K562 (cell line): Measurements from ENCODE around the gene ZSCAN21. TPM values are rescaled to one million over a fixed set of nuclear protein-coding genes. Genes with fewer than 3 reads are reported as not detected.

Experiments
- ELF1 ChIP-seq: fragments of 200-800 bp; sonication (Bioruptor generic); IDR thresholded peaks from 2 replicates; pipeline ENCODE4 v1.6.1; 2016; ENCODE audit warnings: missing genetic modification characterization, missing compliant biosample characterization
- FUS ChIP-seq: fragments of 200-400 bp; formaldehyde crosslinking; optimal IDR thresholded peaks from 2 replicates; pipeline ENCODE3; 2017; ENCODE audit warnings: low read depth, low read length
- MITF ChIP-seq: IDR thresholded peaks from 2 replicates; pipeline ENCODE4 v1.6.1; 2014; ENCODE audit warnings: antibody characterized with exemption
- OTX1 ChIP-seq: fragments of 450-650 bp; formaldehyde crosslinking; IDR thresholded peaks from 2 replicates; pipeline ENCODE4 v1.4.0; 2022; ENCODE audit warnings: mild to moderate bottlenecking
- RAD51 ChIP-seq: fragments of 450-650 bp; IDR thresholded peaks from 2 replicates; pipeline ENCODE4 v1.7.1; 2016; ENCODE audit warnings: low read depth, mild to moderate bottlenecking, borderline replicate concordance
- SAFB ChIP-seq: fragments of 200-400 bp; formaldehyde crosslinking; IDR thresholded peaks from 2 replicates; pipeline ENCODE4 v1.6.1; 2017; ENCODE audit warnings: low read depth, low read length, borderline replicate concordance
- ZBTB9 ChIP-seq: fragments of 450-650 bp; formaldehyde crosslinking; IDR thresholded peaks from 2 replicates; pipeline ENCODE4 v1.4.0; 2020; ENCODE audit warnings: mild to moderate bottlenecking, moderate library complexity
- ZNF134 ChIP-seq: fragments of 250-450 bp; sonication (Bioruptor Pico); conservative IDR thresholded peaks from 2 replicates; pipeline ENCODE4 v1.4.0; 2020
- ZNF318 ChIP-seq, 2 experiments: fragments of 450-650 bp; IDR thresholded peaks; 2 replicates each; pipeline ENCODE4 v1.6.1; 2016; ENCODE audit warnings: mild to moderate bottlenecking in 2 of 2, borderline replicate concordance in 1 of 2, low read depth in 1 of 2, moderate library complexity in 1 of 2
- ZNF785 ChIP-seq: fragments of 250-450 bp; sonication (Bioruptor Pico); IDR thresholded peaks from 2 replicates; pipeline ENCODE4 v1.4.0; 2020; ENCODE audit warnings: mild to moderate bottlenecking
- polyA plus RNA-seq, 8 experiments: library from polyadenylated mRNA; depleted of rRNA in 4 of 8; stranded (reverse) in 5 of 8; unstranded in 3 of 8; fragments of >200 nt; fragmentation: Nextera tagmentation in 2 of 8; fragmentation: Illumina TruSeq in 1 of 8; extraction: Ambion mirVana in 2 of 8; extraction: Trizol in 1 of 8; gene quantifications; 2 replicates each; pipeline versions ENCODE4 v1.2.1 to v1.2.3, GENCODE V29; 2011 to 2014; ENCODE audit warnings: inconsistent platforms in 1 of 8, missing spikeins in 1 of 8
- total RNA-seq, 7 experiments: library from RNA; depleted of rRNA in 6 of 7; stranded (reverse); fragments of >200 nt in 6 of 7; fragmentation: Illumina TruSeq in 2 of 7; extraction: Trizol in 2 of 7; gene quantifications; 2 replicates each; pipeline versions ENCODE4 v1.2.1 to v1.2.3, GENCODE V29; 2011 to 2021; ENCODE audit warnings: low replicate concordance in 1 of 7
- TF ChIP-seq, protein P1 (sequence below): fragments of 250-450 bp; sonication (Bioruptor Pico); IDR thresholded peaks from 2 replicates; pipeline ENCODE4 v1.4.0; 2020; ENCODE audit warnings: mild to moderate bottlenecking, moderate library complexity

Gene ZSCAN21
- total and polyA plus RNA-seq, 9 of the 15 experiments (the other 6 are each of a cell fraction or from before 2014, with no cell fraction given), result 5.9 to 15.5 (median 13.2) TPM

DNA sequence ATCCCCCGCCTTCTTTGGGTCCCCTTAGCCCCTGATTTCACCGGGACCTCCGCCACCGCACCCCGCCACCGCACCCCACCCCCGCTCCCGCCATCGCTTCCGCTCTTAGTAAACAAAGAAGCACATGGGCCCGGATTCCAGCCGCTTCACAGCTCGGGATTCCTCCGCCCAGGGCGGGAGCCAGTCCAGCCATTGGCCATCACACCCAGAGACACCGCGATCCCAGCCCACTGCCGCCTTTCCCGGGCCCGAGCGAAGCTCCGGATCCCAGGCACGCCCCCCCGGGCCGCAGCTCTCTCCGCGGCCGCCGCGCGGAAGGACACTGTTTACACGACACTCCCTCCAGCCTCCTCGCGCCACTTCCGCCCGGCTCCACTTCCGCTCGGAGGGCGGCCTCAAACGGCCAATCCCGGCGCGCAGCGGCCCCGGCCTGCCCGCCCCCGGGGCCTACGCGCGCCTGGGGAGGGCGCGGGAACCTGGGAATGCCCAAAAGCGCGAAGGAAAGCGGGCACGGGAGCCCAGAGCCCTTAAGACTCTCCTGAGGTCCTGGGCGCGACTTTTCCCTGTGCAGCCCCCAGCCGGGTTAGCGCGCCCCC lies 50.9 kb downstream of the ZSCAN21 start (continued):
- peak; percentile 89; the same call in 1 of the 2 replicates for TF ChIP-seq ZBTB9 (CRISPR knock-in tag)
- TF ChIP-seq MITF, result 0 out of 2 replicates have a peak, but pooled peaks have one; percentile 51
- TF ChIP-seq SAFB, result 0 out of 2 replicates have a peak, but pooled peaks have one; percentile 56
- peak; percentile 95 for TF ChIP-seq ELF1 (tag)
- no peak for TF ChIP-seq ZNF785 (CRISPR knock-in tag)
- peak in 1 of 2 experiments; percentile 28; a peak in 1 of 4 replicates for TF ChIP-seq ZNF318 (IDR thresholded peaks at IDR 0.05; ENCODE audit: borderline replicate concordance in 1 of 2, low read depth in 1 of 2)
- TF ChIP-seq ZNF134 (CRISPR knock-in tag), result no peak
- TF ChIP-seq FUS, result peak; percentile 55
- TF ChIP-seq RAD51, result peak; percentile 41; the same call in 1 of the 2 replicates
- TF ChIP-seq, protein P1, sequence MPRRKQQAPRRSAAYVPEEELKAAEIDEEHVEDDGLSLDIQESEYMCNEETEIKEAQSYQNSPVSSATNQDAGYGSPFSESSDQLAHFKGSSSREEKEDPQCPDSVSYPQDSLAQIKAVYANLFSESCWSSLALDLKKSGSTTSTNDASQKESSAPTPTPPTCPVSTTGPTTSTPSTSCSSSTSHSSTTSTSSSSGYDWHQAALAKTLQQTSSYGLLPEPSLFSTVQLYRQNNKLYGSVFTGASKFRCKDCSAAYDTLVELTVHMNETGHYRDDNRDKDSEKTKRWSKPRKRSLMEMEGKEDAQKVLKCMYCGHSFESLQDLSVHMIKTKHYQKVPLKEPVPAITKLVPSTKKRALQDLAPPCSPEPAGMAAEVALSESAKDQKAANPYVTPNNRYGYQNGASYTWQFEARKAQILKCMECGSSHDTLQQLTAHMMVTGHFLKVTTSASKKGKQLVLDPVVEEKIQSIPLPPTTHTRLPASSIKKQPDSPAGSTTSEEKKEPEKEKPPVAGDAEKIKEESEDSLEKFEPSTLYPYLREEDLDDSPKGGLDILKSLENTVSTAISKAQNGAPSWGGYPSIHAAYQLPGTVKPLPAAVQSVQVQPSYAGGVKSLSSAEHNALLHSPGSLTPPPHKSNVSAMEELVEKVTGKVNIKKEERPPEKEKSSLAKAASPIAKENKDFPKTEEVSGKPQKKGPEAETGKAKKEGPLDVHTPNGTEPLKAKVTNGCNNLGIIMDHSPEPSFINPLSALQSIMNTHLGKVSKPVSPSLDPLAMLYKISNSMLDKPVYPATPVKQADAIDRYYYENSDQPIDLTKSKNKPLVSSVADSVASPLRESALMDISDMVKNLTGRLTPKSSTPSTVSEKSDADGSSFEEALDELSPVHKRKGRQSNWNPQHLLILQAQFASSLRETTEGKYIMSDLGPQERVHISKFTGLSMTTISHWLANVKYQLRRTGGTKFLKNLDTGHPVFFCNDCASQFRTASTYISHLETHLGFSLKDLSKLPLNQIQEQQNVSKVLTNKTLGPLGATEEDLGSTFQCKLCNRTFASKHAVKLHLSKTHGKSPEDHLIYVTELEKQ (CRISPR knock-in tag), result no peak
- 0 out of 2 replicates have a peak, but pooled peaks have one; percentile 54 for TF ChIP-seq OTX1 (CRISPR knock-in tag)
